Right ventricle myocardium superior (tissue), 1 donor: Measurements from ENCODE around the gene C4B. TPM values are rescaled to one million over a fixed set of nuclear protein-coding genes. Genes with fewer than 3 reads are reported as not detected.

ENCODE experiments used
- total RNA-seq: library from RNA; stranded (reverse); fragmentation: NEBNext Ultra II Directional; extraction: Animal tissue kit (Norgen Biotek cat#: 25700); gene quantifications from one replicate; pipeline ENCODE4 v1.2.1, GENCODE V29; 2021
- donor health status: DM: no; HTN: yes; CAD: no; lungs with severe emphysema.

The C4B gene
- total RNA-seq, 1 donor from 2014 or later, result 58.3 TPM

Other genes starting within 250 kb of the C4B start
- 9.5 TPM for gene VWA7, start 237.5 kb upstream of the C4B start, total RNA-seq
- gene VARS1, start 219.0 kb upstream of the C4B start, total RNA-seq, result 22.1 TPM
- gene LSM2, start 207.8 kb upstream of the C4B start, total RNA-seq, result 23.0 TPM
- gene HSPA1L, start 199.5 kb upstream of the C4B start, total RNA-seq, result 2.0 TPM
- 324 TPM for gene HSPA1A, start 199.3 kb upstream of the C4B start, total RNA-seq
- gene HSPA1B, start 187.1 kb upstream of the C4B start, total RNA-seq, result 236 TPM
- 24.1 TPM for gene NEU1, start 152.0 kb upstream of the C4B start, total RNA-seq
- not detected for gene SLC44A4, start 135.8 kb upstream of the C4B start, total RNA-seq
- gene EHMT2, start 117.1 kb upstream of the C4B start, total RNA-seq, result 15.5 TPM
- gene ZBTB12, start 112.7 kb upstream of the C4B start, total RNA-seq, result 3.1 TPM
- 7.6 TPM for gene C2, start 87.1 kb upstream of the C4B start, total RNA-seq
- 5.5 TPM for gene CFB, start 68.7 kb upstream of the C4B start, total RNA-seq
- 39.6 TPM for gene NELFE, start 55.8 kb upstream of the C4B start, total RNA-seq
- 33.6 TPM for gene SKIC2, start 55.6 kb upstream of the C4B start, total RNA-seq
- 7.5 TPM for gene DXO, start 42.7 kb upstream of the C4B start, total RNA-seq
- gene C4A, start 32.7 kb upstream of the C4B start, total RNA-seq, result 61.5 TPM
- not detected for gene CYP21A2, start 23.6 kb downstream of the C4B start, total RNA-seq
- 65.8 TPM for gene TNXB, start 94.5 kb downstream of the C4B start, total RNA-seq
- gene ATF6B, start 113.5 kb downstream of the C4B start, total RNA-seq, result 21.5 TPM
- gene FKBPL, start 115.5 kb downstream of the C4B start, total RNA-seq, result 2.5 TPM
- 0.51 TPM for gene PRRT1, start 137.1 kb downstream of the C4B start, total RNA-seq
- gene PPT2, start 139.3 kb downstream of the C4B start, total RNA-seq, result 20.4 TPM
- gene EGFL8, start 149.8 kb downstream of the C4B start, total RNA-seq, result 6.1 TPM
- 44.2 TPM for gene AGPAT1, start 161.3 kb downstream of the C4B start, total RNA-seq
- gene RNF5, start 163.6 kb downstream of the C4B start, total RNA-seq, result 94.6 TPM
- gene AGER, start 169.5 kb downstream of the C4B start, total RNA-seq, result 1.6 TPM
- 39.1 TPM for gene PBX2, start 175.4 kb downstream of the C4B start, total RNA-seq
- 4.1 TPM for gene GPSM3, start 177.8 kb downstream of the C4B start, total RNA-seq
- 22.4 TPM for gene NOTCH4, start 209.3 kb downstream of the C4B start, total RNA-seq